ENCODE results near the gene SPTLC3.
A peak's percentile ranks its signal among the peaks of the same experiment; 100 is the strongest.

Gene SPTLC3

GRCh38 chr20:12999201-12999600 lies 9.6 kb upstream of the SPTLC3 start:
- in situ Hi-C loops (cut with MboI; ENCODE audit: low pct_unique_long_range_greater_than_20kb, low sequenced_read_pairs, unreplicated experiment) = no loop called here
- TF ChIP-seq CTCF (IDR thresholded peaks at IDR 0.05; ENCODE audit: extremely low read depth, insufficient read depth, missing control alignments) = no peak
- no peak for DNase-seq (ENCODE audit: low spot score)

- no peak for TF ChIP-seq CTCF (IDR thresholded peaks at IDR 0.05; ENCODE audit: extremely low read depth, insufficient read depth, missing control alignments)
- no peak for DNase-seq (ENCODE audit: low spot score)
- in situ Hi-C loops (cut with MboI; ENCODE audit: low pct_unique_long_range_greater_than_20kb, low sequenced_read_pairs, unreplicated experiment) = no loop called here
These were observed 6.5 kb upstream of the SPTLC3 start for GRCh38 chr20:13002251-13002650.

- in situ Hi-C loops (cut with MboI; ENCODE audit: low pct_unique_long_range_greater_than_20kb, low sequenced_read_pairs, unreplicated experiment) = no loop called here
- DNase-seq (ENCODE audit: low spot score) = no peak
- no peak for TF ChIP-seq CTCF (IDR thresholded peaks at IDR 0.05; ENCODE audit: extremely low read depth, insufficient read depth, missing control alignments)
These were observed 1.9 kb upstream of the SPTLC3 start for GRCh38 chr20:13006825-13007224.

GRCh38 chr20:13007596-13007995 lies 1.2 kb upstream of the SPTLC3 start:
- no peak for TF ChIP-seq CTCF (IDR thresholded peaks at IDR 0.05; ENCODE audit: extremely low read depth, insufficient read depth, missing control alignments)
- in situ Hi-C loops (cut with MboI; ENCODE audit: low pct_unique_long_range_greater_than_20kb, low sequenced_read_pairs, unreplicated experiment) = no loop called here
- DNase-seq (ENCODE audit: low spot score) = no peak

- in situ Hi-C loops (cut with MboI; ENCODE audit: low pct_unique_long_range_greater_than_20kb, low sequenced_read_pairs, unreplicated experiment) = no loop called here
- DNase-seq (ENCODE audit: low spot score) = peak; percentile 49
- no peak for TF ChIP-seq CTCF (IDR thresholded peaks at IDR 0.05; ENCODE audit: extremely low read depth, insufficient read depth, missing control alignments)
These were observed 1.1 kb downstream of the SPTLC3 start for GRCh38 chr20:13009682-13010406.

- in situ Hi-C loops (cut with MboI; ENCODE audit: low pct_unique_long_range_greater_than_20kb, low sequenced_read_pairs, unreplicated experiment) = no loop called here
- no peak for DNase-seq (ENCODE audit: low spot score)
These were observed 4.1 kb downstream of the SPTLC3 start for GRCh38 chr20:13012886-13013285.

More at GRCh38 chr20:13012886-13013285, 4.1 kb downstream of the SPTLC3 start:
- TF ChIP-seq CTCF (IDR thresholded peaks at IDR 0.05; ENCODE audit: extremely low read depth, insufficient read depth, missing control alignments) = no peak
